MM.1S (cell line): ENCODE measurements around the gene CDC14A.

ENCODE experiments used
- EZH2 ChIP-seq: fragments of 300-600 bp; sonication (generic); optimal IDR thresholded peaks from 2 replicates; pipeline ENCODE3; 2017; ENCODE audit warnings: low read depth, mild to moderate bottlenecking, antibody characterized with exemption, low read length, mixed read lengths
- EZH2phosphoT487 ChIP-seq: fragments of 300-600 bp; sonication (generic); IDR thresholded peaks from 2 replicates; pipeline ENCODE4 v1.6.1; 2018; ENCODE audit warnings: antibody characterized with exemption, low read length
- TF ChIP-seq, protein P1 (sequence below): fragments of 300-600 bp; sonication (generic); IDR thresholded peaks from 2 replicates; pipeline ENCODE4 v1.5.1; 2016; ENCODE audit warnings: antibody characterized with exemption, low read length, mixed read lengths

DNA sequence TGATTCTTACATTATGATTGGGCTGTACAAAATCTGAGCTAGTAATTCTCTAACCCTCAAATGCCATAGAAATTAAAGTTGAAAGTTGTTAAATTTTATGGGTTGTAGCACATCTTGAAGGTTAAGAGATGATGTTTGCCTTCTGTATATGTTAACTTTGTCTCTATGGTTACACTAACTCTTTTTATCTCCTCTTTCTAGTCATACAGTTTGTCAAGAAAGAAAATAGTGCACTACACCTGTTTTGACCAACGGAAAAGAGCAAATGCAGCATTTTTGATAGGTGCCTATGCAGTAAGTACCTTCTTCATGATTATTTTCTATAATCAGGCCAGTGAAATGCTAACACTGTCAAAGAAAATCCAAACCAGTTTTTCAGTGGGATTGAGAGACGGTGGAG lies 38.2 kb downstream of the CDC14A start:
- TF ChIP-seq EZH2 (no peak), EZH2phosphoT487 (no peak)
- TF ChIP-seq, protein P1, sequence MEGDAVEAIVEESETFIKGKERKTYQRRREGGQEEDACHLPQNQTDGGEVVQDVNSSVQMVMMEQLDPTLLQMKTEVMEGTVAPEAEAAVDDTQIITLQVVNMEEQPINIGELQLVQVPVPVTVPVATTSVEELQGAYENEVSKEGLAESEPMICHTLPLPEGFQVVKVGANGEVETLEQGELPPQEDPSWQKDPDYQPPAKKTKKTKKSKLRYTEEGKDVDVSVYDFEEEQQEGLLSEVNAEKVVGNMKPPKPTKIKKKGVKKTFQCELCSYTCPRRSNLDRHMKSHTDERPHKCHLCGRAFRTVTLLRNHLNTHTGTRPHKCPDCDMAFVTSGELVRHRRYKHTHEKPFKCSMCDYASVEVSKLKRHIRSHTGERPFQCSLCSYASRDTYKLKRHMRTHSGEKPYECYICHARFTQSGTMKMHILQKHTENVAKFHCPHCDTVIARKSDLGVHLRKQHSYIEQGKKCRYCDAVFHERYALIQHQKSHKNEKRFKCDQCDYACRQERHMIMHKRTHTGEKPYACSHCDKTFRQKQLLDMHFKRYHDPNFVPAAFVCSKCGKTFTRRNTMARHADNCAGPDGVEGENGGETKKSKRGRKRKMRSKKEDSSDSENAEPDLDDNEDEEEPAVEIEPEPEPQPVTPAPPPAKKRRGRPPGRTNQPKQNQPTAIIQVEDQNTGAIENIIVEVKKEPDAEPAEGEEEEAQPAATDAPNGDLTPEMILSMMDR, result no peak
